Measurements from ENCODE around the gene SEMA3B. TPM values are rescaled to one million over a fixed set of nuclear protein-coding genes. Genes with fewer than 3 reads are reported as not detected.
"Not testable (repeated sequence)": the region's sequence is repeated elsewhere in the genome, so short reads cannot be mapped to it uniquely, and the experiment has no call there.

Gene SEMA3B
- total RNA-seq, 1 donor from 2014 or later, result 17.9 TPM

GRCh38 chr3:50222169-50222528, 46.8 kb upstream of the SEMA3B start:
- no peak for DNase-seq (ENCODE audit: low read depth)
- no peak for TF ChIP-seq CTCF (IDR thresholded peaks at IDR 0.05; ENCODE audit: insufficient read depth, low read length, poor library complexity, severe bottlenecking)
- Histone ChIP-seq H3K27me3 (ENCODE audit: control insufficient read depth, insufficient read depth, low read length) (peaks cover 22% of the 10 kb centered on the region), H3K4me3 (ENCODE audit: low read depth, low read length) (no peak overlapping the region), H3K36me3 (ENCODE audit: control insufficient read depth, insufficient read depth, low read length) (no peaks in the 10 kb centered on the region)

- Histone ChIP-seq H3K4me3 (ENCODE audit: low read depth, low read length) (no peak overlapping the region), H3K36me3 (ENCODE audit: control insufficient read depth, insufficient read depth, low read length) (no peaks in the 10 kb centered on the region), H3K27me3 (ENCODE audit: control insufficient read depth, insufficient read depth, low read length) (peaks cover 10% of the 10 kb centered on the region)
- no peak for TF ChIP-seq CTCF (IDR thresholded peaks at IDR 0.05; ENCODE audit: insufficient read depth, low read length, poor library complexity, severe bottlenecking)
- no peak for DNase-seq (ENCODE audit: low read depth)
These were observed 44.3 kb upstream of the SEMA3B start for GRCh38 chr3:50224639-50225038.

GRCh38 chr3:50226888-50227389, 42.0 kb upstream of the SEMA3B start:
- no peaks in the 10 kb centered on the region for H3K36me3 ChIP-seq (ENCODE audit: control insufficient read depth, insufficient read depth, low read length)
- TF ChIP-seq CTCF (IDR thresholded peaks at IDR 0.05; ENCODE audit: insufficient read depth, low read length, poor library complexity, severe bottlenecking), result no peak
- peaks cover 10% of the 10 kb centered on the region for H3K27me3 ChIP-seq (ENCODE audit: control insufficient read depth, insufficient read depth, low read length)
- H3K4me3 ChIP-seq (ENCODE audit: low read depth, low read length), result peak overlapping the region; percentile 41
- no peak for DNase-seq (ENCODE audit: low read depth)

- peak; percentile 61 for DNase-seq (ENCODE audit: low read depth)
- Histone ChIP-seq H3K27me3 (ENCODE audit: control insufficient read depth, insufficient read depth, low read length) (peaks cover 10% of the 10 kb centered on the region), H3K36me3 (ENCODE audit: control insufficient read depth, insufficient read depth, low read length) (no peaks in the 10 kb centered on the region), H3K4me3 (ENCODE audit: low read depth, low read length) (peak overlapping the region; percentile 53)
- peak; percentile 37 for TF ChIP-seq CTCF (IDR thresholded peaks at IDR 0.05; ENCODE audit: insufficient read depth, low read length, poor library complexity, severe bottlenecking)
These were observed 41.4 kb upstream of the SEMA3B start for GRCh38 chr3:50227390-50228183.

- peak overlapping the region; percentile 53 for H3K4me3 ChIP-seq (ENCODE audit: low read depth, low read length)
- H3K36me3 ChIP-seq (ENCODE audit: control insufficient read depth, insufficient read depth, low read length); H3K27me3 ChIP-seq (ENCODE audit: control insufficient read depth, insufficient read depth, low read length); DNase-seq (ENCODE audit: low read depth): not testable (repeated sequence)
These were observed 40.7 kb upstream of the SEMA3B start for GRCh38 chr3:50228184-50228763.

- no peak for TF ChIP-seq CTCF (IDR thresholded peaks at IDR 0.05; ENCODE audit: insufficient read depth, low read length, poor library complexity, severe bottlenecking)
- no peaks in the 10 kb centered on the region for H3K36me3 ChIP-seq (ENCODE audit: control insufficient read depth, insufficient read depth, low read length)
- peaks cover 6% of the 10 kb centered on the region for H3K27me3 ChIP-seq (ENCODE audit: control insufficient read depth, insufficient read depth, low read length)
- H3K4me3 ChIP-seq (ENCODE audit: low read depth, low read length), result no peak overlapping the region
- DNase-seq (ENCODE audit: low read depth), result no peak
These were observed 39.5 kb upstream of the SEMA3B start for GRCh38 chr3:50229490-50229889.

All from kidney epithelial cell (primary cell).